ENCODE results near the gene EXO5. TPM values are rescaled to one million over a fixed set of nuclear protein-coding genes. Genes with fewer than 3 reads are reported as not detected.

The EXO5 gene, protein sequence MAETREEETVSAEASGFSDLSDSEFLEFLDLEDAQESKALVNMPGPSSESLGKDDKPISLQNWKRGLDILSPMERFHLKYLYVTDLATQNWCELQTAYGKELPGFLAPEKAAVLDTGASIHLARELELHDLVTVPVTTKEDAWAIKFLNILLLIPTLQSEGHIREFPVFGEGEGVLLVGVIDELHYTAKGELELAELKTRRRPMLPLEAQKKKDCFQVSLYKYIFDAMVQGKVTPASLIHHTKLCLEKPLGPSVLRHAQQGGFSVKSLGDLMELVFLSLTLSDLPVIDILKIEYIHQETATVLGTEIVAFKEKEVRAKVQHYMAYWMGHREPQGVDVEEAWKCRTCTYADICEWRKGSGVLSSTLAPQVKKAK
- total RNA-seq, result 8.2 and 10.6 TPM in 2 replicates

DNA sequence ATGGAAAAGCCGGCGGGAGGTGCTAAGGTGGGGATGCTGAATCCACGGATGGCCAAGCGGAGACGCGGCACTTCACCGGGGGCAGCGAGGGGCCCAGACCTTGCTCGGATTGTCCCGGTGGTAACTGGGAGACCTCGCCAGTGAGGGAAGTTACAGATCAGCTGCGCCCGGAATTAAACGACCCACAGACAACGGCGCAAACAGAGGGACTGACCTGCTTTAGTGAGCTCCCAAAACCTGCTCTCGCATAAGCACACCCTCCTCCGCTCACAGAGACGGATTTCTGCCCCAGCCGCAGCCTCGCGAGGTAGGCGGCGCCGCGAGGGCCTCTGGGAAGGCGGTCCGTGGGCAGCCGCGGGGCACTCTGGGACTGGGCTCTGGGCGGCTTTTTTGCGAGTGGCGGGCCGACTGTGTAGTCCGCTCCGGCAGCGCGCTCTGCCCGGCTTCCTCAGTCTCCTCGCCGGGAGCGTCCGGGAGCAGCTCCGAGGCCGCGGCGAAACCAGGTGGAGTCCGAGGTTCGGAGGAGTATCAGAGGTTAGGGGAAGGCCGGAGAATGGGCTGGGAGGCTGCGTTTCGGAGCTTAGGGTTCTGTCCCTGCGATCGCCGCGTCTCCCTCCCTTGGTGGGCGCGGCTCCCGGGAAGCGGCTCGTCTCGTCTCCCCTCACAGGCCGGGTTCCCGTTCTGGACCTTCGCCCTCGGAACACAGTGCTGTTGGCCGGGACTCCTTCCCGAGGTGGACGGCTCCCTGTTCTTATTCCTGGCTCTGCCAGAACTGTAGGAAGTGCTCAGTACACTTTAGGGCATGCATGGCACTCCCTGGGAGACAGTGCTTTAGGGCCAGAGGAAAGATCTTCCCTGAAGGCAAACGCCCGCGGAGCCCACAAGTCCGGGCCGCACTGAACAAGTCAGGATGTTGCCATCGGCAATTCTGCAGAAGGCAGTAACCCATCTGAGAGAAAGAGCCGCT lies at the start of gene EXO5:
TSS of gene EXO5 (plus strand) at position 393 of the 967 bp plus-strand sequence. CDS start 5,778 bp downstream, outside the sequence.
- TF ChIP-seq, protein P1, sequence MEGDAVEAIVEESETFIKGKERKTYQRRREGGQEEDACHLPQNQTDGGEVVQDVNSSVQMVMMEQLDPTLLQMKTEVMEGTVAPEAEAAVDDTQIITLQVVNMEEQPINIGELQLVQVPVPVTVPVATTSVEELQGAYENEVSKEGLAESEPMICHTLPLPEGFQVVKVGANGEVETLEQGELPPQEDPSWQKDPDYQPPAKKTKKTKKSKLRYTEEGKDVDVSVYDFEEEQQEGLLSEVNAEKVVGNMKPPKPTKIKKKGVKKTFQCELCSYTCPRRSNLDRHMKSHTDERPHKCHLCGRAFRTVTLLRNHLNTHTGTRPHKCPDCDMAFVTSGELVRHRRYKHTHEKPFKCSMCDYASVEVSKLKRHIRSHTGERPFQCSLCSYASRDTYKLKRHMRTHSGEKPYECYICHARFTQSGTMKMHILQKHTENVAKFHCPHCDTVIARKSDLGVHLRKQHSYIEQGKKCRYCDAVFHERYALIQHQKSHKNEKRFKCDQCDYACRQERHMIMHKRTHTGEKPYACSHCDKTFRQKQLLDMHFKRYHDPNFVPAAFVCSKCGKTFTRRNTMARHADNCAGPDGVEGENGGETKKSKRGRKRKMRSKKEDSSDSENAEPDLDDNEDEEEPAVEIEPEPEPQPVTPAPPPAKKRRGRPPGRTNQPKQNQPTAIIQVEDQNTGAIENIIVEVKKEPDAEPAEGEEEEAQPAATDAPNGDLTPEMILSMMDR (IDR thresholded peaks at IDR 0.05; ENCODE audit: insufficient read depth, low read depth, low read length), result no peak
- DNase-seq (ENCODE audit: low read depth), result peak; percentile 77
- peak within 1 kb of the TSS; percentile 83 for H3K4me3 ChIP-seq (ENCODE audit: low read depth, low read length)

DNA sequence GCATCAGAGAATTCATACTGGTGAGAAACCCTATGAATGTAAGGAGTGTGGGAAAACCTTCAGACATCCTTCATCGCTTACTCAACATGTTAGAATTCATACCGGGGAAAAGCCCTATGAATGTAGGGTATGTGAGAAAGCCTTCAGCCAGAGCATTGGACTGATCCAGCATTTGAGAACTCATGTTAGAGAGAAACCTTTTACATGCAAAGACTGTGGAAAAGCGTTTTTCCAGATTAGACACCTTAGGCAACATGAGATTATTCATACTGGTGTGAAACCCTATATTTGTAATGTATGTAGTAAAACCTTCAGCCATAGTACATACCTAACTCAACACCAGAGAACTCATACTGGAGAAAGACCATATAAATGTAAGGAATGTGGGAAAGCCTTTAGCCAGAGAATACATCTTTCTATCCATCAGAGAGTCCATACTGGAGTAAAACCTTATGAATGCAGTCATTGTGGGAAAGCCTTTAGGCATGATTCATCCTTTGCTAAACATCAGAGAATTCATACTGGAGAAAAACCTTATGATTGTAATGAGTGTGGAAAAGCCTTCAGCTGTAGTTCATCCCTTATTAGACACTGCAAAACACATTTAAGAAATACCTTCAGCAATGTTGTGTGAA lies 45.5 kb upstream of the EXO5 start:
- TF ChIP-seq, protein P1 (IDR thresholded peaks at IDR 0.05; ENCODE audit: insufficient read depth, low read depth, low read length), result no peak
- no peak for DNase-seq (ENCODE audit: low read depth)
- H3K4me3 ChIP-seq (ENCODE audit: low read depth, low read length), result no peak overlapping the region

DNA sequence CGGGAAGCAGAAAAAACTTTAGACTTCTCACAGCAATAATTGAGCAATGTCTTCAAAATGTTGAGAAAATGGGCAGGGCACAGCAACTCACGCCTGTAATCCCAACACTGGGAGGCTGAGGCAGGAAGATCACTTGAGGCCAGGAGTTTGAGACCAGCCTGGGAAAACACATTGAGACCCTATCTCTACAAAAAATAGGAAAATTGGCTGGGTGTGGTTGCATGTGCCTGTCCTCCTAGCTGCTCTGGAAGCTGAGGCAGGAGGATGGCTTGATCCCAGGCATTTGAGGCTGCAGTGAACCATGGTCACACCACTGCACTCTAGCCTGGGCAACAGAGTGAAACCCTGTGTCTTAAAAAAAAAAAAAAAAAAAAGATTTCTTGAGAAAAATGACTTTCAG lies 39.2 kb upstream of the EXO5 start:
- TF ChIP-seq, protein P1 (IDR thresholded peaks at IDR 0.05; ENCODE audit: insufficient read depth, low read depth, low read length), result no peak
- no peak for DNase-seq (ENCODE audit: low read depth)
- H3K4me3 ChIP-seq (ENCODE audit: low read depth, low read length), result no peak overlapping the region

DNA sequence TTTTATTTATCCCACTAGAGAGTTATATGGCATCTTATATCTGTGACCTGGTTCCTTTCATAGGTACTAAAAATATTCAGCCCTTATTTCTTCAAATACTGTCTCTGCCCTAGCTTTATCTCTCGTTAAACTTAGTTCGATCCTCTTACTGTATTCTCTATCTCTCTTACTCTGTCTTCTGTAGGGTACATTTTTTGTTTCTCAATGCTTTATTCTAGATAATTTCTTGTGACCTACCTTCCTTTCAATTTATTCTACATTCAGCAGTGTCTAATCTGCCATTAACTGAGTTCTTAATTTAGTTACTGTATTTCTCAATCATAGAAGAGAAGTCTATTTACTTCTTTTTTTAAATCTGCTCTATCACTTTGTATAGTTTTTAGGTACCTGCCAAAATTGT lies 33.3 kb upstream of the EXO5 start:
- TF ChIP-seq, protein P1 (IDR thresholded peaks at IDR 0.05; ENCODE audit: insufficient read depth, low read depth, low read length), result no peak
- no peak for DNase-seq (ENCODE audit: low read depth)
- H3K4me3 ChIP-seq (ENCODE audit: low read depth, low read length), result no peak overlapping the region

DNA sequence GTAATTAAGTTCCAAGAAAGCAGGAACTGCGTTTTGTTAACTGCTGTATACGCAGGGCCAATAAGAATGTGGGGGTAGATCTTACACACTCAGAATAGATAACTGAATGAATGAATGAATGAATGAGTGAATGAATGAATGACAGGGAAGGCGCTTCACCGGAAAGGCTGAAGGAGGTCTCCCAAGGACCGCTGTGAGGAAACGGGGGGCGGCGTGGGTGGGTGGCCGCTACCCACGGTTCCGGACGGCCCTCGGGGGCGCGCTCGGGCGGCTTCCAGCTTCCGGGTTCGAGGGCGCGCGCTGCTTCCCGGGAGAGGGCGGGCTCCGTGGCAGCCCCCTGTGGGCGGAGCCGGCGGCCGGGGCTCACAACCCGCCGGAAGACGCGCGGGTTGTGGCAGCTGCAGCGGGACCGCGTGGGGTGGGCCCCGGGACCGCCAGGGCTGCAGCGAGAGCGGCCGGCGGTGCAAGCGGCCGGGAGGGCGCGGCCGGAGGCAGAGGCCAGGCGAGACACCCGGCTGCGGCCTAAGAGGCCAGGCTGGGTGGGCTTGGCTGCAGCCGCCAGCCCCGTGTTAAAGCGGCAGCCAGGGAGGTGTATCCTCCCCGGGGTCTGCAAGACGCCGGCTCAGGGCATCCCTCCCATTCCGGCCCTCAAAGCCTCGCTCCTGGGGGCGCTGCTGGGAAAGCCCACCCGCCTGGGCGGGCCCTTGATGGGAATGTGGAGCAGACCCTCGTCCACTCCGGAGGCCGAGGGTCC lies 31.5 kb upstream of the EXO5 start, which contains the start of gene ZFP69:
TSS of gene ZFP69 (plus strand) at position 367 of the 754 bp plus-strand sequence. CDS start 2,072 bp downstream, outside the sequence.
- peak within 1 kb of the TSS; percentile 80 for H3K4me3 ChIP-seq (ENCODE audit: low read depth, low read length)
- TF ChIP-seq, protein P1 (IDR thresholded peaks at IDR 0.05; ENCODE audit: insufficient read depth, low read depth, low read length), result no peak
- DNase-seq (ENCODE audit: low read depth), result peak; percentile 67

DNA sequence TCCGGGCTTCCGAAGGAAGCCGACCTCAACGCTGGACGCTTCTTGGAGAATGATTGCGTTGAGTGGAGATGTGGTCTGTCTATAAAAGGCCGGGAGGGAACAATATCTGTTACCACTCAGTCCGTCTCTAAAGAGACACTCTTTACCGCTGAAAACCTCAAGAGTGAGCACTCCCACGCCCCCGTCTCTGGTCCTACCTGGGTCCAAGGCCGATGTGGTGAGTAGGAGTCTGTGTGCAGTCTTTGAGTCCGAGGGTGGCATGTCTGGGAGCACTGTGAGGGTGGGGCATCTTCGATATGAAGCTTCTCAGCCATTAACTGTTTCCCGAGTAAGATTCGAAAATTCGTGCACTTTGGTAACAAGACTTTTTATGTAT lies 30.9 kb upstream of the EXO5 start:
- H3K4me3 ChIP-seq (ENCODE audit: low read depth, low read length), result peak overlapping the region; percentile 80
- DNase-seq (ENCODE audit: low read depth), result peak; percentile 16
- TF ChIP-seq, protein P1 (IDR thresholded peaks at IDR 0.05; ENCODE audit: insufficient read depth, low read depth, low read length), result no peak
